NCI-H1436 (cell line): ENCODE data around the gene PPM1E.
"Not testable (repeated sequence)": the region's sequence is repeated elsewhere in the genome, so short reads cannot be mapped to it uniquely, and the experiment has no call there.

Experiments used
- DNase-seq: peaks from one replicate; lab custom pipeline; 2025; lab: John Stamatoyannopoulos, UW

The PPM1E gene

DNA sequence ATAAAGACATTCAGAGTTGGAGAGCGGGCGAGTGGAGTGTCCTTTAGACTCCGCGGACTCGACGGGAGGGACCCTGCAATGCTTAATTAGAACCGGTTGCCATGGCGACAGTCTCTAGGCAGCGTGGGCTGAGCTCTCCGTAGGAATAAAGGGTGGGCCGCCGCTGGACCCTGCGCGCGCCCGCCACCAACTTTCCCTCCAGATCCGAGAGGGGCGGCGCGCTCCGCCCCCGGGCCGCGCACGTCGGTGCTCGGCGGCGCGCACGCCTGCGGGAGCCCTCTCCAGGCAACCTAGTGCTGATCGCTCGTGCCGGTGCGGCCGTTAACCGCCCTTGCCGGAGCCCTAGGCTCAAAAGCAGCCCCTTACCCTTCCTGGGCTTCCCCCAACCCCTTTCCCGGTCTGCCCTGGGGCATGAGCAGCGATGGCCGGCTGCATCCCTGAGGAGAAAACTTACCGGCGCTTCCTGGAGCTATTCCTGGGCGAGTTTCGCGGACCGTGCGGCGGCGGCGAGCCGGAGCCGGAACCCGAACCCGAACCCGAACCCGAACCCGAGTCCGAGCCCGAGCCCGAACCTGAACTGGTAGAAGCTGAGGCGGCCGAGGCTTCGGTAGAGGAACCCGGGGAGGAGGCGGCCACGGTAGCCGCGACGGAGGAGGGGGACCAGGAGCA lies at the start of gene PPM1E:
Gene PPM1E (plus strand): TSS at position 278 of the 669 bp plus-strand sequence.
- peak; percentile 96 for DNase-seq

DNA sequence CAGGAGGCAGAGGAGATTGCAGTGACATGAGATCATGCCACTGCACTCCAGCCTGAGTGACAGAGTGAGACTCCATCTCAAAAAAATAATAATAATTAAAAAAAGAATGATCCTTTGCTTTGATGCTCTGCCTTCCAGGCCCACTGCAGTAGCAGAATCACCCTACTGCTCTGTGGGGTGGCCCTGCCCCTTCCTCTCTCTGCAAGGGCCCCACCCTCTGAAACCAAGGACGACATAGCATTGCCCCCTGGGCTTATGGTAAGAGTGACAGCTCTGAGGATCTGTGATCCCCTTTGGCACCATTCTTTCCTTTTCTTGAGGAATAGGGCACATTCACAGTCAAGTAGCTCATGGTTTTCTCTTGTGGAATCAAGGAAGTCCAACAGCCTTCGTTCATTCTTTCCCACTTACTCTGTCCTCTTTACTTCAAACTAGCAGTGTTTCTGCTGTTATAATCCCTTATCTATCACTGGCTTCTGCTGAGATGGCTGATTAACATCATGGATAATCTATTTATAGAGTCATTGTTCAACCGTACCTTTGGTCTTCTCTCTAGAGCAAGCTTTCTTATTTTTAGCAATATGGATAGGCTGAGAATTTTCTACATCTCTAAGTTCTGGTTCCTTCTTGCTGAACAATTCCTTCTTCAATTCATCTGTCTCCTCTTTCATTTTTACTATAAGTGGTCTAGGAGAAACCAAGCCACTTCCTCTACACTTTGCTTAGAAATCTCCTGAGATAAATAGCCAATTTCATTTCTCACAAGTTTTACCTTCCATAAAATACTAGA lies 49.1 kb upstream of the PPM1E start:
- DNase-seq = no peak

DNA sequence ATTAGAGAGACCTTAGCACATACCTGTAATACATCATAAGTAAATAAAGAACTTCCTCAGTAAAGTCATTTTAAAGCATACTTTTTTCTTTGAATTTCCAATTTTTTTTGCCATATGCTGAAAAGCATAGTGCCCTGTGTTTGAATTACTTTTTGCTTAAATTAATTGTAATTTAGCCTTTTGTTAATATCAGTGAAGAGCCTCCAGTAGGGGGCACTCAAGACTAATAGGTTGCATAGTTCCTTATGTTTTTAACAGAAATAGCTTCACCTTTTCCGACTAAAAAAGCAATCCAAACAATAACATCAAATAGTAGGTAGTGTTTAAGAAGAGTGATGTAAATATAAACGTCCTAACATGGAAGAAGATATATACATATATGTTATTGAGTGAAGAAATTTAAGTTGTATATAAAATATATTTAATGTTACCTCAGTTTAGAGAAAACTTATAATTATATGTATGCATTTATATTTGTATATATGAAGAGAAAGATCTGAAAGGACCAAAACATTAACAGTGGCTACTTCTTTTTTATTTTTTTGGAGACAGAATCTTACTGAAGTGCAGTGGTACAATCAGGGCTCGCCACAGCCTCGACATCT lies 44.6 kb upstream of the PPM1E start:
- DNase-seq = peak; percentile 64

DNA sequence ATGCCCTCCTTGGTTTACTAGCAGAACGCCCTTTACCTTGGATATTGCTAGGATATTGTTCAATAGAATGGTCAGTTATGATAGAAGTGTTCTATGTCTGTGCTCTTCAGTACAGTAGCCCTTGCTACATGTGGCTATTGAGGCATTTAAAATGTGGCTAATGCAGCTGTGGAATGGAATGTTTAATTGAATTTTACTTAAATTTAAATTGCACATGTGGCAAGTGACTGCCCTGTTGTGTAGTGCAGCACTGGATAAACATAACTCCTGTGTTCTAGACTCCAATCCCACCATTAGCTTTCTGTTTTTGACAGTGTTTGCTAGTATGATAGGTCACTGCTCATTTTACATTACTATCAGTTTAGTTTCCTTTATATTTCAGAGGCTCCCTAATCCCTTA lies 33.4 kb upstream of the PPM1E start:
- DNase-seq = no peak

DNA sequence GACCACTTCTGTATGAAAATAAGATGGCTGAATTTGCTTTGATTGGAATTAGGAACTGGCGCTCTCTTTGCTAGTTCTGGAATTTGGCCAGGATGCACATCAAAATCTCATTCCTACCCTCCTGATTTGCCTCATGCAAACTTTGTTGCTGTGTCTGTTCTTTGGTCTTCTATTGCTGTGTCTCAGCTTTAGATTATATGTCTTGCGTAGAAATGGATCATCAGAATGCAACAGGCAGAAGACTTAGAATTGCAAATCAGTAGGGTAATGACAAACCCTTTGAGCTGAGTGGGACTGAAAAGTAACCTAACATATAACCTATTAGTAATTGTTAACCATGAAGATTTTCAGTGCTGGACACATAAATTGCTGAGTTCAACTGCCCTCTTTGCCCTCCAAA lies 33.0 kb upstream of the PPM1E start:
- no peak for DNase-seq

DNA sequence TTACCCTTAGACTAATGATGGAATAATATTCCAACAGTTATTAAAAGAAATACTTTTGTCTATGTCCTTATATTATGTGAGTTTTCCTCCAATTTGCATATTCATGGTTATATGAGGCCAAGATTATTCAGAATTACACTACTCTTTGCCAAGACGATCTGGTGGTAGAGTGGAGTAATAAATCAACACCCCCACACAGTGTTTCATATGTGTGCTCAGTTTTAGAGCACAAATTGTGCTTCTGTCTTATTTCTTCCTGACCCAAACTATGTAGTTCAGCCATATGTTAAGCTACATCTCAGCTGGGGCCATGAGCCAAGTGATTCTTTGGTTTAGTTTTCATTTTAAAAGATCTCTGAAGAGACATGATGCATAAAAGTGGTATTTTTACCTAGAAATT lies 26.9 kb upstream of the PPM1E start:
- DNase-seq = no peak

DNA sequence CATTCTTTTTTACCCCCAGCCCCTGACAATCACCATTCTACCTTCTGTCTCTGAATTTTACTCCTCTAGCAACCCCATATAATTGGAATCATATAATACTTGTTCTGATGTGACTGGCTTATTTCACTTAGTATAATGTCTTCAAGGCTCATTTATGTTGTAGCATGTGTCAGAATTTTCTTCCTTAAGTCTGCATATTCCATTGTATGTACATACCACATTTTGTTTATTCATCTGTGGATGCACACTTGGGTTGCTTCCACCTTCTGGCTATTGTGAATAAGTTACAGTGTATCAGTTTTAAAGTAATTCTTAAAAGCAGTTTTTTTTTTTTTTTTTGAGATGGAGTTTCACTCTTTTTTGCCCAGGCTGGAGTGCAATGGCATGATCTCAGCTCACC lies 24.7 kb upstream of the PPM1E start:
- no peak for DNase-seq

DNA sequence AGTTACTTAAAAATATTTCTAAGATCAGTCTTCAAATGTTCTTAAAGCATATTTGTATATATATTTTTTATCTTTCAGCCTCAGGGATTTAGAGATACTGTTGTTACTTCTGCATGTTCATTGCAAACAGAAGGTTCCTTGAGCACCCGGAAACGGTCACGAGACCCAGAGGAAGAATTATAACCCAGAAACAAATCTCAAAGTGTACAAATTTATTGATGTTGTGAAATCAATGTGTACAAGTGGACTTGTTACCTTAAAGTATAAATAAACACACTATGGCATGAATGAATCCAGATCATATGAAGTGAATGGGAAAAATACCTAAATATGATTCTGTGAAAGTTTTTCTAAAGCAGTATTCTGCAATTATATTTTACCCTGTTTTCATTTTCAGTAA lies 21.6 kb upstream of the PPM1E start:
- DNase-seq = no peak

DNA sequence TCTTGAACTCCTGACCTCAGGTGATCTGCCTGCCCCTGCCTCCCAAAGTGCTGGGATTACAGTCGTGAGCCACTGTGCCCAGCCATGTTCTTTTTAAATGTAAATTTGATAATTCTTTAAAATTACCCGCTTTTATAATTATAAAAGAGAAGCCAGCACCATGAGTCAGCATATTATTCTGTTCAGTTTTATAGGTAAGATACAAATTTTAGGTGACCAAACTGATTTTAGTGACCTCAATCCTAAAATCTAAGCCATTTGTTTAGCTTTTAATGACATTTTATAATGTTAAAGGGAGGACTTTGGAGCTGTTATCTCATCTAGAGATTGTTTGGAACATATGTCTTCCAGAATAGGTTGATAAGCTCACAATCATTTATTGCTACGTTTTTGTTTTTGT lies 20.8 kb upstream of the PPM1E start:
- DNase-seq = no peak

DNA sequence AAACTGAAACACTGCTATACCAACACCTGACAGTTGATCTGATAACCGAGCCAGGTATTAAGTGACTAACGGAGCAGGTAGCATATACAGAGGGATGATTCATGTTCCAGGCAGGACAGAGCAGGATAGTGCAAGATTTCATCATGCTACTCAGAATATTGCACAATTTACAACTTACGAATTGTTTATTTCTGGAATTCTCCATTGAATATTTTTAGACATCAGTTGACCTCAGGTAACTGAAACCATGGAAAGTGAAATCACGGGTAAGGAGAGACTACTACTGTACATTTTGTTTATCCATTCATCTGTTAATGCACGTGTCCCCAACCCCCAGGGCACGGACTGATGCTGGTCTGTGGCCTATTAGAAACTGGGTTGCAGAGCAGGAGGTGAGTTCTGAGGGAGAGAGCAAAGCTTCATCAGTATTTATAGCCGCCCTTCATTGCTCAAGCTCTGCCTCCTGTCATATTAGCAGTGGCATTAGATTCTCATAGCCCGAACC lies 14.5 kb upstream of the PPM1E start:
- no peak for DNase-seq

DNA sequence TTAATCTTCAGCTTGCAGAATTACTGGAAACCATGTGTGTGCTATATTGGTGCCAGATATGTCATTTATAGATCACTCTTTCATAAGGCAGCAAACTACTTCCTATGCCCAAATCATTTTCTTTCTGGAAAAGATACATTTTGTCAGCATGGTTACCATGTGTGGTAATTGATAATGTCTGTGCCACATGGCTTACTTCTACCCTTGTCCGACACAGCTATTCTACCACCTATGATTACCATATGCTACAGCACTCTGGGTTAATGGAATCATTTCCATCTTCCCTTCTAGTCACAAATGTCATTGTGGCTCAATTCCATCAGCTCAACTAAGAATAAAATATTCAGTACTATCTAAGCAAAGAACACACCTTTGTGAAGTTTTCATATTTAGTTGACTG lies 8.0 kb upstream of the PPM1E start:
- DNase-seq = no peak

DNA sequence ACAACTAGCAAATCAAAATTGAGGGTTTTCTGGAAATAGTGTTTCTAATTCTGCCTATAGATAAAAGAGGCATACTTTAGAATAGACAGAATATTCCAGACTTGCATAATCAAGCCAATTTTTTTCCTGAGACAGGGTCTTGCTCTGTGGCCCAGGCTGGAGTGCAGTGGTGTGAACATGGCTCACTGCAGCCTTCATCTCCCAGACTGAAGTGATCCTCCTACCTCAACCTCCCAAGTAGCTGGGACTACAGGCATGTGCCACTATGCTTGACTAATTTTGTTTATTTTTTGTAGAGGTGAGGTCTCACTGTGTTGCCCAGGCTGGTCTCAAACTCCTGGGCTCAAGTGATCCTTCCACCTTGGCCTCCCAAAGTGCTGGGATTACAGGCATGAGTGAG lies 6.0 kb upstream of the PPM1E start:
- DNase-seq = not testable (repeated sequence)

DNA sequence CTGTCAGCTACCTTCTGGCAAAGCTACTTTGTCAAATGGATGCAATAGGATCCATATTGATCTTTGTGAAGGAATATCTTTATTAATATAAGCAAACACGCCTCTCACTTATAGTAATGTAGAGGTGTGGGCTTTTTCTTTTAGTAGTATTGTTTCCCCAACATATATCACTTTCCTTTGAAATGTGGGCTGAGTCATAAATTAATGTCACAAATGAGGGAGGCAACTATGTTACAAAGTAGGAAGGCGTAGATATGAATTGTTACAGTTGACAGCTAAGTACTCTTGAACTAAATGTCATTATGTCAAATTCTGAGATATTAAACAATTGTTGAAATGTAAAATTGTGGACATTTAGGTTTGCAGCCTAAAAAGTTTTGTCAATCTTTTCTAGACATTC lies 2.6 kb upstream of the PPM1E start:
- DNase-seq = no peak

DNA sequence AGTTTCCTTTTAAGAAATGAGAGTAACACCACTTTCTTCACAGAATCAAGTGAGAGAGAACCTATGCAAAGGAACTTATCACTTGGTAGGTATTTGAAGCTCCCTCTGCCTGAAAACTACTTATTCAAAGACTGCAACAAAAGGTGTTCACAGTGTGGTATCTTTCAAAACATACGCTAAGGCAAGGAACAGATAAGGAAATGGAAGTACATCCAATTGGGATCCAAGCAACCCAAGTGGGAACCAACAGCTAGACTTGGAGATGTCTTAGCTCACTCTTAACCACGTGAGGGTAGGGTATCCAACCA lies 431 bp upstream of the PPM1E start:
- no peak for DNase-seq

DNA sequence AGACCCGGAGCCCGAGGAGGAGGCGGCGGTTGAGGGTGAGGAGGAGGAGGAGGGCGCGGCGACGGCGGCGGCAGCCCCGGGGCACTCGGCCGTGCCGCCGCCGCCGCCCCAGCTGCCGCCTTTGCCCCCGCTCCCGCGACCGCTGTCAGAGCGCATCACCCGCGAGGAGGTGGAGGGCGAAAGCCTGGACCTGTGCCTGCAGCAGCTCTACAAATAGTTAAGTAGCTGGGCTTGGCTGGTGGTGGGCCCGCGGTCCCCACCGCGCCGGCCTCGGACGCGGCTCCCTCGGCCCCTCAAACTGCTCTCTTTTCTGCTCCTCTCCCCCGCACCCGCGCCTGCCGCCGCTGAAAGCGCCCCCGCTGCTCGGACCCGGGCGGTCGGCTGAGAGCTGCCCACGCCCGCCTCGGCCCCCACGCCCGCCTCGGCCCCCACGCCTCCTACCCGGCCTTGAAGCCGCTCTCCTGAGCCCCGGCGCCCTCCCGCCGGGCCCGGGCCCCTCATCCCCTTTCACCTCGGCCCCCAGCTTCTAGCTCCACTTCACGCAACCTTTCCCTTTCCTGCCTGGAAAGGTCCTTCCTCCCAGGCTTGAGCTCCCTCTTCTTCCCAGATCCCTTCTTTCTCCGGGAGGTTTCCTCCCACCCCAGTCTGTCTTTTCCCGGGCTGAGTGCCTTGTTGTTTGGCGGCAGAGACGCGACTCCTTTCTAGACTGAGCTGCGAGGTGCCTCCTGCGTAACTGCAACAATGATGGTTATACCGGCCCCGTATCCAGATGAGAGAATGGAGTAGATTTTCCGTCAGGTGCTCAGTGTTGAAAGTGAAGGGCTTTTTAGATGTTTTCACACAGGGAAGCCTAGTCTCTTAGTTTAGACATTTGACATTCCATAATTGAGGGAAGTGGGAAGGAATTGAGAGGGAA lies 850 bp downstream of the PPM1E start:
- no peak for DNase-seq

DNA sequence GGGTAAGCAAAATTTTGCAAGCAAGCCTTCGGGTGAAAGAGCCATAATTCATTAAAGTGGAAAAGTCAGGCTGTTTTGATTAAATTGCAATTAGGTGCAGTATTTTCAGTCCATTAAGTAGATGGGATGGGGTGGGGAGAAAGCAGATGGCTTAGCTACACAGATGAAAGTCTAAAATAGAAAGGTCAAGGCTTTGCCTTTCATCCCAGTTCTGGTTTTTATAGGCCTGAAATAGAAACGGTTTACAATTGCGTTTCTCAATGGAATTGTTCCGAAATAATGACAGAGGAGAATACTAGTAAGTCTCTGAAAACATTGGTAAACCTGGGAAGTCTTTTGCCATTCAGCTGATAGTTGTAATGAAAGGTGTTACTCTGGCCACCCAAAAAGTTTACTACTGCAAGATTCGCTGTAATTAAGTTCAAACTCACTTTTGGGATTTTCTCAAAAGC lies 1.5 kb downstream of the PPM1E start:
- DNase-seq = no peak

DNA sequence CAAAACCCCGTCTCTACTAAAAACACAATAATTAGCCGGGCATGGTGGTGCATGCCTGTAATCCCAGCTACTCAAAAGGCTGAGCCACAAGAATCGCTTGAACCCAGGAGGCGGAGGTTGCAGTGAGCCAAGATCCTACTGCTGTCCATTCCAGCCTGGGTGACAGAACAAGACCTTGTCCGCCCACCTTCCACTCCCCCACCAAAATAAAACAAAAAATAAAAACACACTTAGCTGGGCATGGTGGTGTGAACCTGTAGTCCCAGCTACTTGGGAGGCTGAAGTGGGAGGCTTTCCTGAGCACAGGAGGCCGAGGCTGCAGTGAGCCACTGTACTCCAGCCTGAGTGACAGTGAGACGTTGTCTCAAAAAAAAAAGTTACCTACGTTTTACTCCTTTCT lies 3.2 kb downstream of the PPM1E start:
- DNase-seq = no peak

DNA sequence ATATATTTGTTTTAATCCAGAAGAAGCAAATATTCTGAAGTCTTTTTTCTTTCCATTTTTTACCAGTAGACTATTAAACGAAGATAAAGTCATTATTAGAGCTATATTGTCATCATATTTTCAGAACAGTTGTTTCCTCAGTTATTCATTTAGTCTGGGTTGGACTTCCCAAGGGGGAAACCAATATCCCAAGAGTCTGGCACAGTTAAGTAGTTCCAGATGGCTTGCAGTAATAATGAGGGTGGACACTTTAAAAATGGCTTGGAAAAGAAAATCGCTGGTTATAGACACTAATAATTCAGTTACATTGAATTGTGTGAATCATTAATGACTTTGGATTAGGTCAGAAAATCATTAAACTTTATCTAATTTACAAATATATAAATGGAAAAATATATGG lies 3.9 kb downstream of the PPM1E start:
- no peak for DNase-seq

DNA sequence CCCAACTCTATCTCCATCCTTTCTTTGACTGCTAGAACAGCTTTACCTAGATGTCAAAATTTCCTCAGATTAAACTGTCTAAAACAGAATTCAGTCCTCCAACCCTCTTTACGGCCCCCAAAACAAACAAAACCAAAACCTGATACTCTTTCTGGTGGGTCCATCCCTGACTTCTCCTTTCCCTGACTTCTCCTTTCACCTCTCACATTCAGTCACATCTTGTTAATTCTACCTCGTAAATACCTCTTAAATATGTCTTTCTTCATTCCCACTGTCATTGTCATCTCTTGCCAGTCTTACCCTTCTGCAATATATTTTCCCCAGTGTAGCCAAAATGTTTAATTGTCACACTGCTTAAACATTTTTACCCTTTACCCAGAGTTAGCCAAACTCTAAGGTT lies 4.6 kb downstream of the PPM1E start:
- DNase-seq = no peak

DNA sequence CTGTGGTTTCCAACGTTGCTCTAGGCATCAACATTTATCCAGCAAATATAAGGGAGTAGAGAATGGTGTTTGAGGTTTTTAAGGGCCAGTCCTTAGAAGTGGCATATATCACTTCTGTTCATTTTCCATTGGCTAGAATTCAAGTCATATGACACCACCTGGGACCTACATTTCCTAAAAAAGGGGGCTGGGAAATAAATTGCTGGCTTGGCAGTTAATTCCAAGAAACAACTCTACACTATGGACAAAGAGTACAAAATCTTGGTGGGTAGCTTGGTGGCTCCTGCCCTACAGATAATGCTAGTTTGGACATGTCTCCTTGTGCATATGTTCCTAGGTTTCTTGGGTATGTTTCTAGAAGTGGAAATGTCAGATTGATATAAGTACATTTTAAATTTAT lies 7.6 kb downstream of the PPM1E start:
- DNase-seq = no peak

DNA sequence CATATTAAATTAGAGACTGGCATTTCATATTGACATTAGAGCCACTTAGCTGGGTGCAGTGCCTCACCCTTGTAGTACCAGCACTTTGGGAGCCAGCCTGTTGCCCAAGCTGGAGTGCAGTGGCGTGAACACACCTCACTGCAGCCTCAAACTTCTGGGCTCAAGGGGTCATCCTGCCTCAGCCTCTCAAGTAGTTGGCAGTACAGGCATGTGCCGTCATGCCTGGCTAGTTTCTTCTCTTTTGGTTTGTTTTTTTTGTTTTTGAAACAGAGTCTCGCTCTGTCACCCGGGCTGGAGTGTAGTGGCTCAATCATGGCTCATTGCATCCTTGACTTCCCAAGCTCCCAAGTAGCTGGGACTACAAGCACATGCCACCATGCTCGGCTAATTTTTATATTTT lies 8.7 kb downstream of the PPM1E start:
- no peak for DNase-seq

DNA sequence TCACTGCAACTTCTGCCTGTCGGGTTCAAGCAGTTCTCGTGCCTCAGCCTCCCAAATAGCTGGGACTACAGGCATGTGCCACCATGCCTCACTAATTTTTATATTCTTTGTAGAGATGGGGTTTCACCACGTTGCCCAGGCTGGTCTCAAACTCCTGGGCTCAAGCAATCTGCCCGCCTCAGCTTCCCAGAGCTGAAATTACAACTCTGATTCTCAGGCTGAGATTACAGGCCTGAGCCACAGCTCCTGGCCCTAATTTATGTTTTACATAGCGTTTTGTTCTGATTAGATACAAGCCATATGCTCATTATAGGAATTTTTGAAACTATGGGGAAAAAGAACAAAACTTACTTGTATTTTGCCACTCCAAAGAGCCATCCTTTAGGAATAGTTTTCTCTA lies 22.8 kb downstream of the PPM1E start:
- not testable (repeated sequence) for DNase-seq
